ENCODE results near the gene RIMS3.

Gene RIMS3

DNA sequence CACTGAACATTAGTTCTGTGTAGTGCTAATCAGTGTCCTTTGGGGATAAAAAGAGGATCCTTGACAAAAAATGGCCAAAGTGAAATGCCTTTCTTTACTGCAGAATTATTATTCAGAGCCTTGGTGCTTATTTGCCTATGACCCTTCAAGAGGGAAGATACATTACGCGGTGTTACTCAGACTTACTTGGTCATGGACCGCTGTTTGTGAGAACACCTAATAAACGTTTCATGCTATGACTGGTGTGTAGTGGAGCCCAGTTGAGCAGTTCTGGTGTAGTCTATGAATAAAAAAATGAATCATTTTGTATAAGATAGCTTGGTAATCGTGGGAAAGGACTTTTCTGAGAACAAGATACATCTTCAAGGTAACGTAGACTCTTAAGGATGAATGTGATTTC is 34.3 kb upstream of the RIMS3 start:
- Mint-ChIP-seq H3K4me3 (peak overlapping the region; percentile 57), H3K9me3 (no peaks in the 10 kb centered on the region), H3K36me3 (peaks cover 19% of the 10 kb centered on the region), H3K27ac (peak overlapping the region; percentile 86), H3K4me1 (peaks cover 56% of the 10 kb centered on the region)
- no peak for DNase-seq (ENCODE audit: low spot score in 2 of 2)
- peak; percentile 100 for ATAC-seq

DNA sequence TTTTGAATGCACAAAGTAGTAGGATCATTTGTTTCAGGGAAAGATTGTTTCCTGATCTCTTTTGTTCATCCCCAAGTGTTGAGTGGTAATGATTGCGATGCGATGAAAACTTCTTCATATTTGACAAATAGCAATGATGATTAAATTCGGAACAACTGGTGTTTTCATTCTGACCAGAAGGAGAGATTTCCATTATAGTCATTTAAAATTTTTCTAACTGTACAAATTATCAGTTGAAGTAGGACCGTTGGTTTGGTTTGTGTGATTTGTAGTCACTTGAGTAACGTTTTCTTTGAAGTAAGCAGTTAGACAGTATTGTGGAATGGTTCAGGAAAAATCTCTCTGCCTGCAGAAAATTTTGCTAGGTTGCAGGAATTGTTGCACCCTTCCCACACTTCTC is 32.0 kb upstream of the RIMS3 start:
- Mint-ChIP-seq H3K4me1 (peaks cover 70% of the 10 kb centered on the region), H3K36me3 (peaks cover 27% of the 10 kb centered on the region), H3K9me3 (no peaks in the 10 kb centered on the region), H3K27ac (peak overlapping the region; percentile 67), H3K4me3 (peak overlapping the region; percentile 32)
- DNase-seq (ENCODE audit: low spot score in 2 of 2) (no peak), ATAC-seq (no peak)

DNA sequence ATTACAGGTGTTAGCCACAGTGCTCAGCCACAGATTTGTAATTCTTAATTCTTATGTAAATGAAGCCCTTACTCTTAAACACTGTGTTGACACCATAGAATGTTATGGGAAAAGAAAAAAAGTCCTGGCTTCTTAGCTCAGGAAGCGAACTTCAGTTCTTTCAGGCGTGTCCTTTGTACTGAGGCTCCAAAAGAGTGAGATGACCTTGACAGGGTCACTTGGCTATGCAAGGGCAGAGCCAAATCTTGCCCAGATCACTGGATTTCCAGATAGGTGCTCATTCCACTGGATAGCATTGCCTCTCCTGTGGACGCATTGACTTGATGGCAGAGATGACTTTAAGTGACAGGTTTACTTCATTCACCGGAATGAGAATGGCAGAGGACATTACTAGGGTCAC is 30.8 kb upstream of the RIMS3 start:
- H3K4me1 Mint-ChIP-seq: peaks cover 72% of the 10 kb centered on the region
- H3K36me3 Mint-ChIP-seq: peaks cover 39% of the 10 kb centered on the region
- ATAC-seq: no peak
- no peaks in the 10 kb centered on the region for H3K9me3 Mint-ChIP-seq
- no peak overlapping the region for H3K27ac Mint-ChIP-seq
- H3K4me3 Mint-ChIP-seq: no peak overlapping the region
- DNase-seq (ENCODE audit: low spot score in 2 of 2): no peak

DNA sequence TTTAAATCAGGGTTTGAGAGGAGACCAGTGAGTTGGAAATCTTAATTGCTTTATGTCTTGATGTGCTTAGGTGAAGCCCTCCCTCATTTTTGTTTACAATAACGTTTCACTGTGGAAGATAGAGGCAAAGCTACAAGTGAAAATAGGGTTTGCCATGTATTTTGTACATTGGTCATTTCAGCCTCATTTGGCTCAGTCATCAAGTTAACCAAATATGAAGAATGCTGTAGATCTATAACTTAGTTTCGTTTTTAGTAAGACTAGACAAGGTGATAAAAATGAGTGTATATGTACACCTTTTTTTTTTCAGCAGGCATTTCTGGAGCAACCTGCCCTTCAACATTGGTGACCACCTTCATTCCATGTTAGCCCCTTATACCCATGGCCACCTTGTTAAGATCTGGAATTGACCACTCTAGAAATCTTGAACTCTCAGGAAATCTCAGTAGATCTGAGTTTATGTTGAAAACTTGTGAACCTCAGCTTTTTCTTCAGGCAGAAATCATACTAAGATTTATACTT is 28.9 kb upstream of the RIMS3 start:
- Mint-ChIP-seq H3K9me3 (no peaks in the 10 kb centered on the region), H3K36me3 (peaks cover 48% of the 10 kb centered on the region), H3K4me3 (peak overlapping the region; percentile 84), H3K4me1 (peaks cover 81% of the 10 kb centered on the region), H3K27ac (peak overlapping the region; percentile 100)
- DNase-seq (ENCODE audit: low spot score in 2 of 2): no peak
- peak; percentile 44 for ATAC-seq

DNA sequence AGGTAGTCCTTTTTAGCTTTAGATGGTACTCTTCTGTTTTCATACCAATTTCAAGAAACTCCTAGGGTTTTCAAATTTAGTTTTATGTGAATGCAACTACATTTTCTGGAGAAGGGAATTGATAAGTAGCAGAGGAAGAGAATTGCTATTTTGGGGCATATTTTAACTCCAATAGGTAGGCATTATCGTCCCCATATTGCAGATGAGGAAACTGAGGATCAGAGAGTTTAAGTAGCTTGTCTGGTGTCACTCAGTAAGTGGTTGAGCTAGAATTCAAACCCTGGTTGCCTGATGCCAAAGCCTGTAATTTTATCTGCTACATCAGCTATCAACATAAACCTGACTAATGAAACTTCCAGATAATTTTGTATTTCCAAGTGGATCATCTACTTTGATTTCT is 27.9 kb upstream of the RIMS3 start:
- peak overlapping the region; percentile 100 for H3K27ac Mint-ChIP-seq
- peak overlapping the region; percentile 84 for H3K4me3 Mint-ChIP-seq
- peaks cover 71% of the 10 kb centered on the region for H3K4me1 Mint-ChIP-seq
- H3K36me3 Mint-ChIP-seq: peaks cover 41% of the 10 kb centered on the region
- ATAC-seq (no peak), DNase-seq (ENCODE audit: low spot score in 2 of 2) (no peak)
- H3K9me3 Mint-ChIP-seq: no peaks in the 10 kb centered on the region

DNA sequence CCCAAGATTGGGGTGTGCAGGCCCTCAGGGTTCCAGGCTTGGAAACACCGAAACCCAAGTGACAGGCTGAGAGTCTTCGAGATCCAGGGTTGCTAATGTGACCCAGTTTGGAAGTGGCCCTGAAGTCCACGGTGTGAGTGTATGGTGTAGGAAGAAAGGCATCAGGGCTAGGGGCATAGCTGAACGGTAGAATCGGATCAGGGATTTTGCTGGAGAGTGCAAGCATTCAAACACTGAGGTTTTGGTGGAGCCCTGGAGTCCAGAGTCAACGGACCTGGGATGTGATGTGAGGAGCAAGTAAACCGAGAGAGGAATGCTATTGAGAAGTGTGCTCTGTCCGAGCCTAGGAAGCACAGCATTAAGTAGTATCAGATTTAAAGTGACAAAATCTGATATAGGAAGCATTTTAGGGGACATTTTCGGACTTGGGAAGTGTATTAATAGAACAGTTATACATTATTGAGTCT is 27.0 kb upstream of the RIMS3 start:
- H3K9me3 Mint-ChIP-seq: no peaks in the 10 kb centered on the region
- ATAC-seq (no peak), DNase-seq (ENCODE audit: low spot score in 2 of 2) (no peak)
- peak overlapping the region; percentile 84 for H3K4me3 Mint-ChIP-seq
- H3K27ac Mint-ChIP-seq: peak overlapping the region; percentile 100
- peaks cover 66% of the 10 kb centered on the region for H3K4me1 Mint-ChIP-seq
- peaks cover 41% of the 10 kb centered on the region for H3K36me3 Mint-ChIP-seq

DNA sequence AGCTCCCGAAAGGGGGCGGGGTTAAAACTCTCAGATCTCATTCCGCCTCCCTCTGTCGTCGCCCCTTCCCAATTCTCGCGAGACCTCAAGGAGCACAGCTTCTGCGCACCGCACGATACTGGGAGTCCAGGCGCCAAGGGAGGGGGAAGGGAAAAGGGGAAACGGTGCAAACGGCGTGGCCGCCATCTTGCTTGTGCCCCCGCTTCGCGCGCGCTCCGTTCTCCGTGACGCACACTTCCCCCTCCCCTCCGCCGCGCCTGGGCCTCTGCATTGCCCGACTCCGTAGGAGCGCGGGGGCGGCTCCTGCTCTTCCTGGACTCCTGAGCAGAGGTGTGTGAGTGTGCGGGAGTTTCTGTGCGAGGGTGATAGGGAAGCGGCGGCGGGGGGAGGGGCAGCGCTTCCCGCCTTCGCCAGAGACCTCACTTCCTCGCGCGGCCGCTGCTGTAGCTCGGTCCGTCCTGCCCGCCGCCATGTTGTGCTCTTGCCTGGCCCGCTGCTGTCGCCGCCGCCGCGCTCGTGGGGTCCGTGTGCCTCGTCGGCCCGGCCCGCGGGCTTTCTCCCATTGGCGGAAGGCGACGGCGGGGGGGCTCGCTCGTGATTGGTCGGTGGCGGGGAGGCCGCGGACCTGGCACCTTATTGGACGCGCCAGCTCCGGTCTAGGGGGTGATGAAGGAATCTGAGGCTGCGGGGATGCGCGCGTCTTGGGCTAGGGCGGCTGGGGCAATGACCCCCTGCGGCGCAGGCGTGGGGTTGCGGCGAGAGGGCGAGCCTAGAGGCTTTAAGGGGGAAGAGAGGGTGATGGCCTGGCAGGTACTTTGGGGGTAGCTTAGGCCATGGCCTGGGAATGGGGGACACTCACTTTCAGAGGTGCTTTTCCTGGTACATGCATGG is 26.3 kb upstream of the RIMS3 start, which contains the start of gene NFYC:
Gene NFYC (plus strand): TSS at position 167 of the 891 bp plus-strand sequence. CDS start 47,140 bp downstream, outside the sequence.
- peak within 1 kb of the TSS; percentile 100 for H3K27ac Mint-ChIP-seq
- ATAC-seq (peak; percentile 91), DNase-seq (ENCODE audit: low spot score in 2 of 2) (peak; percentile 91 to 96)
- H3K4me1 Mint-ChIP-seq: peaks cover 59% of the 10 kb centered on the region
- H3K4me3 Mint-ChIP-seq: peak within 1 kb of the TSS; percentile 84
- no peaks in the 10 kb centered on the region for H3K9me3 Mint-ChIP-seq
- H3K36me3 Mint-ChIP-seq: peaks cover 44% of the 10 kb centered on the region

DNA sequence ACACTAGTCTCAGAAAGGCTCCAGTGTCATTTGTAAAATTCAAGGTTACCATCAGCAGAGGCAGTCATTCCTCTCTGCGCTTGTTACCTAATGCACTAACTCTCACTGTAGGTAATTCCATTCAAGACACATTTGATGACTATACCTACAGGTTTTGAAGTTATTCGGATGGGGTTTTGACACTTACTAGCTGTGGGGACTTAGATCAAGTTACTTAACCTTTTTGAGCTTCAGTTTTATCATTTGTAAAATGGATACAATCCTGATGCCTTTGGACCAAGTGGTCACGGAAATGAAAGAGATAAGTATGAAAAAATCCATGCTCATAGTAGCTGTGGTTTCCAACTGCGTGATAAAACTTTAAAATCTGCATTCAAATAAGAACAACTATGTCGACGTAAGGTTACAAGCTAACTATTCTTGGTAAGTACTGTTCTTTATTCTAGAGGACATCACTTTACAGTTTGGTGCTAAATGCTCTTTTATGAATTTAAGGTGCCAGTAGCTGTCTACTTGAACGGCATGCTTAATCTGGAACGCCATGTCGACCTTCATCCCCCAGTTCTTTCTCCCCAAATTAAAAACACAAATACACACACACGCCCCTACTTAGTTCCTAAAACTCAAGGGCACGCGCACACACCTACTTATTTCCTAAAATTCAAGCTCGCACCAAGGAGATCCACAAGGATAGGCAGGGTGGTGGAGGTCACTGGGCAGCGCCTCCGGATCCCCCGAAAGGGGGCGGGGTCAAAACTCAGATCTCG is 25.5 kb upstream of the RIMS3 start:
- Mint-ChIP-seq H3K4me3 (peak overlapping the region; percentile 84), H3K36me3 (peaks cover 39% of the 10 kb centered on the region), H3K9me3 (no peaks in the 10 kb centered on the region), H3K27ac (peak overlapping the region; percentile 100), H3K4me1 (peaks cover 52% of the 10 kb centered on the region)
- DNase-seq (ENCODE audit: low spot score in 2 of 2): no peak
- no peak for ATAC-seq

DNA sequence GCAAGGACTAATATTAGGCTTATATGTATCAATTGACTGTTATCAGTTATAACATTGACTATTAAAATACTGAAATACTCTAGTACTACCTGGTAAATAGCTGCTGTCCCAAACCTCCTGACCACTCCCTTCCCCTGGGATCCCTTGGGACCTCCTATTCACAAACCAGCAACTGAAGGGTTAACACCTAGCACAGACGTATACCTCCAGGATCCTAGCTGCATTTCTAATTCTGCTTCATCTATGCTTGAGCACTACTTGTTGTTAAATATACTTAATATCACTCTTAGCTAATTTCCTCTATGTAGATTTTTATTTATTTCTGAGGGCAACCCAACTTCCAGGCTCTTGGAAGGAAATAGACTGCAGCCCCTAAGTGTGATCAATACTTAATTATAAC is 24.3 kb upstream of the RIMS3 start:
- Mint-ChIP-seq H3K27ac (peak overlapping the region; percentile 100), H3K4me1 (peaks cover 48% of the 10 kb centered on the region), H3K36me3 (peaks cover 35% of the 10 kb centered on the region), H3K9me3 (no peaks in the 10 kb centered on the region), H3K4me3 (no peak overlapping the region)
- DNase-seq (ENCODE audit: low spot score in 2 of 2) (no peak), ATAC-seq (no peak)

DNA sequence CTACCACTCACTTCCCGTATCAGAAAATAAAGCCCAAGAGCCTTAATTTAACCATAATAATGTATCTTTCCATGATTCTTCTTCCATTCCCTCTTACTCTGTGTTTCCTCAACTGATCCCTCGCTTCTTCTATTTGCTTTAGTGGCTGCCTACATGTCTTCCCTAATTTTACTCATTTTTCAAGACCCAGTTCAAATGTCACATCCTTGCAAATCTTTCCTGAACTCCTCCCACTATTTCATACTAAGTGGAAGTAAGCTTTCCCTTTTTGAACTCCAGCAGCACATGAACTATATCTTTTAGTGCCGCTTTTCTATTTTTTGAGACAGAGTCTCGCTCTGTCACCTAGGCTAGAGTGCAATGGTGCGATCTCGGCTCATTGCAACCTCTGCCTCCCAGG is 22.2 kb upstream of the RIMS3 start:
- Mint-ChIP-seq H3K9me3 (no peaks in the 10 kb centered on the region), H3K4me3 (no peak overlapping the region), H3K4me1 (peaks cover 29% of the 10 kb centered on the region), H3K27ac (peak overlapping the region; percentile 52), H3K36me3 (peaks cover 27% of the 10 kb centered on the region)
- DNase-seq (ENCODE audit: low spot score in 2 of 2) (no peak), ATAC-seq (no peak)

DNA sequence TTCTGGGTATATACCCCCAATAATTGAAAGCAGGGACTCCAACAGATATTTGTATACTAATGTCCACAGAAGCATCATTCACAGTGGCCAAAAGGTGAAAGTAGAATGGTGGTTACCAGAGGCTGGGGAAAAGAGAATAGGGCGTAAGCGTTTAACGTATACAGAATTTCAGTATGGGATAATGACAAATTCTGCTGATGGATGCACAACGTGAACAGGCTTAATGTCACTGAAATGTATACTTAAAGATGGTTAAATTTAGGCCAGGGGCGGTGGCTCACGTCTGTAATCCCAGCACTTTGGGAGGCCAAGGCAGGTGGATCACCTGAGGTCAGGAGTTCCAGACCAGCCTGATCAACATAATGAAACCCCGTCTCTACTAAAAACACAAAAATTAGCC is 21.6 kb upstream of the RIMS3 start:
- H3K9me3 Mint-ChIP-seq: no peaks in the 10 kb centered on the region
- no peak overlapping the region for H3K27ac Mint-ChIP-seq
- peaks cover 23% of the 10 kb centered on the region for H3K36me3 Mint-ChIP-seq
- no peak overlapping the region for H3K4me3 Mint-ChIP-seq
- DNase-seq (ENCODE audit: low spot score in 2 of 2): no peak
- H3K4me1 Mint-ChIP-seq: peaks cover 22% of the 10 kb centered on the region
- no peak for ATAC-seq

DNA sequence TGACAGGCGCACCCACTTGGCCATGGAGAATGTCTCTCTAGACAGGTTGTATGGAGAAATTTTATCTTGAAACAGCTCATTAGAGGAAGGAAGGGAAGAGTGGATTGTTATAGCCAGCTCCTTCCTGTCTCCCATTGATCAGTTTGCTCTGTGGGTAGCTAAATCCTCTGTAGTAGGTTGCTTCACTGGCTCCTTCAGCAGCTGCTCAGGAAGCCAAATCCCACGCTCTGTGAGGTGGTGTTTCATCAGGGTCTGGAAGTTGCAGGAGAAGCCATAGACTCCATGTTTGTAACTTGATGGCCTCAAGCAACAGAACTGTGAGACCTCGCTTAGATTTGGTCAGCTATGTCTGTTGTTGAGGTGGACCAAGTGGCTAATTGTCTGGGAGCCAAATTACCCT is 19.2 kb upstream of the RIMS3 start:
- ATAC-seq (no peak), DNase-seq (ENCODE audit: low spot score in 2 of 2) (no peak)
- Mint-ChIP-seq H3K9me3 (no peaks in the 10 kb centered on the region), H3K4me1 (peaks cover under 1% of the 10 kb centered on the region), H3K36me3 (peaks cover 7% of the 10 kb centered on the region), H3K4me3 (no peak overlapping the region), H3K27ac (no peak overlapping the region)

DNA sequence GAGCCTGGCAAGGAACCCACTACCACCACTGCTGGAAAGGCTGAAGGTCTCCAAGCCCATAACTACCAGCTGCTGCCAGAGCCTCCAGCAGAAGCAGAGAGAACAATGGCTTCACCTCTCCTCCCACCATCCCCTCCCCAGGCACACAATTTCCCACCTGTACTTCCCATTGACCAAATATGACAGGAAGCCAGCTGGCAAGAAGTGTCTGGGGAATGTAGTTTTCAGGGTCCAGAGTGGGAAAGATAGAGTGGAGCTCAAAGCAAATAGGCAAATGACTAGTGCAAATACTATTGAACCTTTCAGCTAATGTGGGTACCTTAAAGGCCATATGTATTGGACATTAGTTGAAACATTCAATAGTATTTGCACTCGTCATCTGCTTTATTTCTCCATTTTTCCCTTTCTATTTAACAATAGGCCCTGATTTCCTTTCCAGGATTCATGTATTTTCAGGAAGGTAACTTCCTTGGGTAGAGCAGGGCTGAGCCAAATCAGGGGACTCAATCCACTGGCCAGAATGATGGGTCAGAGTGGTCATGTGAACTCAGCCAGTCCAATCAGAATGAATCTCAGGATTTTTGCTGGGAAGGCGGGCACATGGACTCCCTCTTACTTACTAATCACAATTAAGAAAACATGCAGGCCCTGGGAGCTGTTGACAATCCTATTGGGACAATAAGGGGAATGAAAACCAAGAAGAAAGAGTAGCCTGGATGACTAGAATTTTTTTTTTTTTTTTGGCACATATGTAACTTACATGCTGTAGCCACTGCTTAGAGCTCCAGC is 13.9 kb upstream of the RIMS3 start:
- no peak for ATAC-seq
- Mint-ChIP-seq H3K9me3 (no peaks in the 10 kb centered on the region), H3K4me3 (no peak overlapping the region), H3K27ac (no peak overlapping the region), H3K4me1 (no peaks in the 10 kb centered on the region), H3K36me3 (no peaks in the 10 kb centered on the region)
- DNase-seq (ENCODE audit: low spot score in 2 of 2): no peak

DNA sequence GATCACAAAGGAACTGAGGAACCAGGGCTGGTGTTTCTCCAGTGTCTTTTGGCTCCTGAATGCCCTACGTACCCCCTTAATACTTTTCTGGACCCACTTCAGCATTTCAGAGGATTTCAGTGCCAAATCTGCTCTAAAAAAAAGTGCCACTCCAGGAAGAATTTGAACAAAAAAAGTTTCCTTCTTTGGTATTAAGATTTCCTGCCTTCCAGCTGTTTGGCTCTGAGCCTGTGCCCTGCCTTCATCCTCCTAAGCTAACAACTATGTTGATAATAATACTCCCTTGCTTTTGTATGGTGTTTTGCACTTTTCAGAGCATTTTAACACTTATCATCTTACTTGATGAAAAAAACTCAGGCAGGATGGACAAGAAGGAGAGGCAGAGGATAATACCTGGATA is 11.0 kb upstream of the RIMS3 start:
- DNase-seq (ENCODE audit: low spot score in 2 of 2): no peak
- Mint-ChIP-seq H3K9me3 (no peaks in the 10 kb centered on the region), H3K27ac (no peak overlapping the region), H3K4me1 (no peaks in the 10 kb centered on the region), H3K4me3 (no peak overlapping the region), H3K36me3 (no peaks in the 10 kb centered on the region)
- ATAC-seq: no peak

DNA sequence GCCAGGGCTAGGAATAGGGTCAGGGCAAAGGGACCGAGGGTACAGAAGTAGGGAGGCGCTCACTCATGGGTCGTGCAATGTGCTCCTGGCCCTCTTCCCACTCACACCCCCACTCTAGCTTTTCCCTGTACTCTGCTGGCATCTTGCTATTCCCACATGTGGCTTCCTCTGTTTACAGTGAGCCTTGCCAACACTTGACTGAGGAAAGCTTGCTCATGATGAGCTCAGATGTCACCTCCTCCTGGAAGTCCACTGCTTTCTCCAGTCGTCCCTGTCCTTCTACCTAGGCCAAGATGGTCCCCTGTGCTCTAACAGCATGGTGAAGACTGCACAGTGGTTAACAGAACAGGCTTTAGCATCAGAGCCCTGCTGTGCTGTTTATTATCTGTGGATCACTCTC is 8.0 kb upstream of the RIMS3 start:
- Mint-ChIP-seq H3K4me1 (peaks cover 4% of the 10 kb centered on the region), H3K27ac (no peak overlapping the region), H3K9me3 (no peaks in the 10 kb centered on the region), H3K4me3 (no peak overlapping the region), H3K36me3 (no peaks in the 10 kb centered on the region)
- ATAC-seq (no peak), DNase-seq (ENCODE audit: low spot score in 2 of 2) (no peak)

All from stimulated activated effector memory CD8-positive, alpha-beta T cell treated with anti-CD3 and anti-CD28 coated beads, Interleukin-12 subunit alpha, Interleukin-12 subunit beta, amount 100 ng/mL, for 72 hours (primary cell).